Panc1 (cell line): ENCODE results near the gene PDHA1. TPM values are rescaled to one million over a fixed set of nuclear protein-coding genes. Genes with fewer than 3 reads are reported as not detected.

Experiments
- ATAC-seq: fragments of 200-7000 bp; cut with Tn5 transposase; 2 replicates; pipeline ENCODE4 v1.9.1; 2020; ENCODE audit warnings: mild to moderate bottlenecking, moderate library complexity
- BruUV-seq: library from RNA; stranded (reverse); fragments of 400-500 nt; replicated peaks from 2 replicates; lab custom pipeline; 2021; lab: Mats Ljungman, UMichigan
- CTCF ChIA-PET: fragments of 300-600 bp; sonication (Branson Sonifier 250); formaldehyde crosslinking; loops from one replicate; lab custom pipeline; 2022; ENCODE audit warnings: antibody characterized with exemption; lab: Charles Lee
- POLR2A ChIA-PET: fragments of 300-600 bp; sonication (Branson Sonifier 250); formaldehyde crosslinking; loops from one replicate; lab custom pipeline; 2022; ENCODE audit warnings: antibody characterized with exemption; lab: Charles Lee
- DNase-seq: peaks from one replicate; pipeline ENCODE4 v3.0.0-alpha.2; 2010; ENCODE audit warnings: low read depth, low spot score
- H3K27ac ChIP-seq: 2 replicates; pipeline ENCODE4 v1.5.1; 2011; ENCODE audit warnings: mild to moderate bottlenecking, low read length, inconsistent platforms
- H3K27me3 ChIP-seq: fragments of 200-500 bp; sonication (Bioruptor generic); 2 replicates; pipeline ENCODE4 v1.6.0; 2014; ENCODE audit warnings: low read length, inconsistent platforms; ENCODE audit not compliant: control insufficient read depth, insufficient read depth
- H3K36me3 ChIP-seq: fragments of 200-500 bp; sonication (Bioruptor generic); 2 replicates; pipeline ENCODE4 v1.5.1; 2014; ENCODE audit warnings: inconsistent platforms, mild to moderate bottlenecking, low read length, moderate library complexity; ENCODE audit not compliant: control insufficient read depth, insufficient read depth
- H3K4me1 ChIP-seq: 2 replicates; pipeline ENCODE4 v1.5.1; 2011; ENCODE audit warnings: inconsistent platforms, mild to moderate bottlenecking, low read length, moderate library complexity; ENCODE audit not compliant: control insufficient read depth, insufficient read depth
- H3K4me3 ChIP-seq, 2 experiments: 2 replicates each; pipeline ENCODE4 v1.5.1; 2011 to 2012; ENCODE audit warnings: low read depth in 2 of 2, low read length in 2 of 2, mild to moderate bottlenecking in 2 of 2, inconsistent platforms in 1 of 2, moderate library complexity in 1 of 2
- H3K9me3 ChIP-seq: fragments of 200-500 bp; sonication (Bioruptor generic); 2 replicates; pipeline ENCODE4 v1.5.1; 2014; ENCODE audit warnings: low read depth, mild to moderate bottlenecking, inconsistent platforms, low read length, moderate library complexity; ENCODE audit not compliant: control insufficient read depth, insufficient read depth
- CTCF ChIP-seq: fragments of 450-650 bp; IDR thresholded peaks from 2 replicates; pipeline ENCODE4 v1.5.1; 2017; ENCODE audit warnings: mild to moderate bottlenecking
- POLR2AphosphoS5 ChIP-seq: IDR thresholded peaks from 2 replicates; pipeline ENCODE4 v1.6.1; 2012; ENCODE audit warnings: mild to moderate bottlenecking, low read depth, low read length, moderate library complexity
- REST ChIP-seq, 2 experiments: IDR thresholded peaks; 2 replicates each; pipeline ENCODE4 v1.6.1; 2011 to 2012; ENCODE audit warnings: low read depth in 2 of 2, control low read depth in 1 of 2, low read length in 1 of 2, mild to moderate bottlenecking in 1 of 2, moderate library complexity in 1 of 2; ENCODE audit not compliant: insufficient read depth in 1 of 2
- SIN3A ChIP-seq: IDR thresholded peaks from 2 replicates; pipeline ENCODE4 v1.6.1; 2012; ENCODE audit warnings: low read depth, mild to moderate bottlenecking, low read length, moderate library complexity, borderline replicate concordance; ENCODE audit not compliant: insufficient read depth
- TCF7L2 ChIP-seq: IDR thresholded peaks from 2 replicates; pipeline ENCODE4 v1.6.1; 2011; ENCODE audit warnings: mild to moderate bottlenecking, low read depth, low read length, inconsistent platforms
- in situ Hi-C: cut with HindIII; loops from 2 replicates; pipeline ENCODE4 v1.10.0; 2016; ENCODE audit warnings: low sequenced_read_pairs, low pct_unique_long_range_greater_than_20kb
- intact Hi-C: fragments of 100-400 bp; cut with micrococcal nuclease; formaldehyde crosslinking; loops from one replicate; pipeline ENCODE4 v1.10.0; 2022; ENCODE audit not compliant: unreplicated experiment
- total RNA-seq: library from RNA; stranded (reverse); gene quantifications from one replicate; pipeline ENCODE4 v1.2.1, GENCODE V29; 2021; ENCODE audit not compliant: unreplicated experiment

PDHA1 gene
- total RNA-seq, 1 experiment from 2014 or later: 149 TPM

- Histone ChIP-seq H3K4me1 (no peaks in the 10 kb centered on the region), H3K9me3 (no peaks in the 10 kb centered on the region), H3K36me3 (no peaks in the 10 kb centered on the region; the same call in 1 of the 2 replicates), H3K27ac (no peak overlapping the region), H3K27me3 (no peaks in the 10 kb centered on the region), H3K4me3 (no peak overlapping the region)
- in situ Hi-C loops (no loop called here), intact Hi-C loops (no loop called here)
- BruUV-seq: no TSS peak
- DNase-seq: no peak
- no peak for ATAC-seq
- CTCF ChIA-PET: no interaction called here
- POLR2A ChIA-PET: no interaction called here
- no peak for TF ChIP-seq REST (IDR thresholded peaks at IDR 0.05; ENCODE audit: insufficient read depth in 1 of 2, low read depth in 2 of 2, low read length in 1 of 2)
- TF ChIP-seq POLR2AphosphoS5: no peak
- TF ChIP-seq TCF7L2: no peak
- TF ChIP-seq CTCF: no peak
- no peak for TF ChIP-seq SIN3A
These were observed 4.2 kb downstream of the PDHA1 start for GRCh38 chrX:19347916-19348315.

- H3K27ac ChIP-seq: no peak overlapping the region
- H3K9me3 ChIP-seq: no peaks in the 10 kb centered on the region
- intact Hi-C loops: no loop called here
- H3K36me3 ChIP-seq: no peaks in the 10 kb centered on the region; the same call in 1 of the 2 replicates
- BruUV-seq: no TSS peak
- in situ Hi-C loops: no loop called here
- no peak for ATAC-seq
- DNase-seq: no peak
- ChIA-PET POLR2A (no interaction called here), CTCF (no interaction called here)
- H3K4me3 ChIP-seq: no peak overlapping the region
- no peaks in the 10 kb centered on the region for H3K27me3 ChIP-seq
- H3K4me1 ChIP-seq: no peaks in the 10 kb centered on the region
- TF ChIP-seq POLR2AphosphoS5 (no peak), REST (IDR thresholded peaks at IDR 0.05; ENCODE audit: insufficient read depth in 1 of 2, low read depth in 2 of 2, low read length in 1 of 2) (no peak), CTCF (no peak)
These were observed 5.5 kb downstream of the PDHA1 start for GRCh38 chrX:19349264-19349663.
